ENCODE results near the gene CCSAP. TPM values are rescaled to one million over a fixed set of nuclear protein-coding genes. Genes with fewer than 3 reads are reported as not detected.

CCSAP gene
- total RNA-seq, 1 experiment from 2014 or later, result 8.5 TPM

DNA sequence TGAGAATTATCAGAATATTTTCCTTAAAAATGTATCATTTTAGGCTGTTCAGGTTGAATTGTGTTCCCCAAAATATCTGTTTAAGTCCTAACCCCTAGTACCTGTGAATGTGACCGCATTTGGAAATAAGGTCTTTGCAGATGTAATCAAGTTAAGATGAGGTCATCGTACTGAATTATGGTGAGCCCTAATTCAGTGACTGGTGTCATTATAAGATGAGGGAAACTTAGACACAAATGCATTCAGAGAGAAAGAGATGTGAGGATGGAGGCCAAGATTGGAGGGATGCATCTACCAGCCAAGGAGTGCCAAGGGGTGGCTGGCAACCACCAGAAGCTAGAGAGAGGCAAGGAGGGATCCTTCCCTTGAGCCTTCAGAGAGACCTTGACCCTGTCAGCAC is 67.8 kb downstream of the CCSAP start:
- H3T11ph ChIP-seq (ENCODE audit: low read length), result no peak overlapping the region
- peaks cover 0 to 2% (median 0%) of the 10 kb centered on the region in 3 experiments; a peak in 4 of 7 replicates for H3K36me3 Mint-ChIP-seq (ENCODE audit: insufficient read depth in 1 of 3, low read depth in 3 of 3)
- H2BK15ac ChIP-seq (ENCODE audit: low read depth, low read length), result no peak overlapping the region
- TF ChIP-seq, protein P1, sequence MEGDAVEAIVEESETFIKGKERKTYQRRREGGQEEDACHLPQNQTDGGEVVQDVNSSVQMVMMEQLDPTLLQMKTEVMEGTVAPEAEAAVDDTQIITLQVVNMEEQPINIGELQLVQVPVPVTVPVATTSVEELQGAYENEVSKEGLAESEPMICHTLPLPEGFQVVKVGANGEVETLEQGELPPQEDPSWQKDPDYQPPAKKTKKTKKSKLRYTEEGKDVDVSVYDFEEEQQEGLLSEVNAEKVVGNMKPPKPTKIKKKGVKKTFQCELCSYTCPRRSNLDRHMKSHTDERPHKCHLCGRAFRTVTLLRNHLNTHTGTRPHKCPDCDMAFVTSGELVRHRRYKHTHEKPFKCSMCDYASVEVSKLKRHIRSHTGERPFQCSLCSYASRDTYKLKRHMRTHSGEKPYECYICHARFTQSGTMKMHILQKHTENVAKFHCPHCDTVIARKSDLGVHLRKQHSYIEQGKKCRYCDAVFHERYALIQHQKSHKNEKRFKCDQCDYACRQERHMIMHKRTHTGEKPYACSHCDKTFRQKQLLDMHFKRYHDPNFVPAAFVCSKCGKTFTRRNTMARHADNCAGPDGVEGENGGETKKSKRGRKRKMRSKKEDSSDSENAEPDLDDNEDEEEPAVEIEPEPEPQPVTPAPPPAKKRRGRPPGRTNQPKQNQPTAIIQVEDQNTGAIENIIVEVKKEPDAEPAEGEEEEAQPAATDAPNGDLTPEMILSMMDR (conservative IDR thresholded peaks at IDR 0.05), result no peak
- peaks cover 28 to 35% of the 10 kb centered on the region in 2 experiments for H3K4me1 Mint-ChIP-seq
- no peak overlapping the region for H2BK20ac ChIP-seq (ENCODE audit: low read depth, low read length, poor library complexity, severe bottlenecking)
- H3K56ac ChIP-seq (ENCODE audit: insufficient read length, low read depth, low read length), result no peak overlapping the region
- no peaks in the 10 kb centered on the region for H3K9me3 ChIP-seq (ENCODE audit: control insufficient read depth, low read depth, low read length)
- no peak overlapping the region for H2BK120ac ChIP-seq (ENCODE audit: low read depth, low read length, poor library complexity, severe bottlenecking)
- no peak overlapping the region for H3K14ac ChIP-seq (ENCODE audit: insufficient read depth, low read length)
- H4K20me1 ChIP-seq (ENCODE audit: control insufficient read depth, insufficient read depth, insufficient read length), result no peaks in the 10 kb centered on the region
- H3K4me1 ChIP-seq (ENCODE audit: insufficient read depth, low read length), result peaks cover 7% of the 10 kb centered on the region; the same call in 1 of the 2 replicates
- H4K5ac ChIP-seq (ENCODE audit: insufficient read length, low read depth, low read length), result no peak overlapping the region
- H4K8ac ChIP-seq (replicated peaks; ENCODE audit: insufficient read length, low read depth, low read length), result no peak overlapping the region
- no peak overlapping the region for H3K9ac ChIP-seq (ENCODE audit: extremely low read depth, insufficient read length, low read length)
- no peak overlapping the region for H3K4me3 Mint-ChIP-seq
- peaks cover 15% of the 10 kb centered on the region for H3K23me2 ChIP-seq (ENCODE audit: insufficient read length, low read depth, low read length, poor library complexity, severe bottlenecking)
- no peak overlapping the region for H3K23ac ChIP-seq (ENCODE audit: insufficient read length, low read depth, low read length)
- no peak overlapping the region for H3K27ac Mint-ChIP-seq
- peaks cover 9% of the 10 kb centered on the region for H3K79me1 ChIP-seq (ENCODE audit: insufficient read depth, low read depth, low read length, poor library complexity, severe bottlenecking)
- no peaks in the 10 kb centered on the region for H3K27me3 ChIP-seq (ENCODE audit: insufficient read depth, low read length)
- H2BK5ac ChIP-seq (ENCODE audit: insufficient read length, low read length), result no peak overlapping the region
- no peak overlapping the region for H3K4ac ChIP-seq (ENCODE audit: low read depth, low read length)
- peaks cover 21% of the 10 kb centered on the region; the same call in 1 of the 2 replicates for H3K79me2 ChIP-seq (ENCODE audit: insufficient read depth, low read length)
- WGBS (ENCODE audit: extremely low coverage, insufficient read length, low lambda C conversion rate), result no CpG with 5 or more reads among the region's 2 CpGs
- DNase-seq, result no peak
- no peak overlapping the region for H2BK12ac ChIP-seq (ENCODE audit: insufficient read length, low read depth, low read length)
- peaks cover 7% of the 10 kb centered on the region for H3K27me3 Mint-ChIP-seq (ENCODE audit: low read depth)
- H3K4me2 ChIP-seq (ENCODE audit: insufficient read depth, insufficient read length, low read length), result no peak overlapping the region
- H3K27ac ChIP-seq (ENCODE audit: insufficient read length, low read depth, low read length), result no peak overlapping the region
- H3K18ac ChIP-seq (ENCODE audit: insufficient read length, low read depth, low read length), result no peak overlapping the region
- no peak overlapping the region for H4K91ac ChIP-seq (ENCODE audit: insufficient read length, low read depth, low read length)
- H3K9me3 Mint-ChIP-seq, result peaks cover 2 to 4% of the 10 kb centered on the region in 2 experiments; a peak in 2 of 5 replicates
- no peak overlapping the region for H2AFZ ChIP-seq (ENCODE audit: low read length)
- H2AK5ac ChIP-seq (ENCODE audit: insufficient read length, low read length), result no peak overlapping the region
